Right lobe of liver (tissue), 4 donors: ENCODE data around the gene MYH10.

Source experiments
- CTCF ChIP-seq, 4 donors: fragments of 200-600 bp in 3 of 4; fragments of 450-650 bp in 1 of 4; IDR thresholded peaks; one replicate each; pipeline versions ENCODE4 v1.5.1 to v1.8.0; 2016 to 2022; ENCODE audit warnings: antibody characterized with exemption in 4 of 4, mild to moderate bottlenecking in 2 of 4
- POLR2A ChIP-seq: fragments of 450-650 bp; IDR thresholded peaks from one replicate; pipeline ENCODE4 v1.6.1; 2017; ENCODE audit warnings: antibody characterized with exemption, mild to moderate bottlenecking
- donor health status: DM: no; HTN: no; CAD: no.
- donor health status: DM: no; HTN: no; CAD: no.
- donor health status: DM: no; HTN: yes; CAD: no.

- peak; percentile 100 for TF ChIP-seq POLR2A
- no peak for TF ChIP-seq CTCF (IDR thresholded peaks at IDR 0.05)
These were observed 195.0 kb downstream of the MYH10 start, which contains the start of gene NDEL1 for GRCh38 chr17:8435245-8436168.
